Right lobe of liver (tissue), 6 donors: ENCODE results near the gene PRKAG2. TPM values are rescaled to one million over a fixed set of nuclear protein-coding genes. Genes with fewer than 3 reads are reported as not detected.

ENCODE experiments used
- ATAC-seq, 4 donors: fragments of 200-7000 bp; cut with Tn5 transposase; one replicate each; pipeline ENCODE4 v1.9.1; 2020; ENCODE audit warnings: mild to moderate bottlenecking in 4 of 4, moderate library complexity in 4 of 4
- DNase-seq, 3 donors: peaks; one replicate each; pipeline ENCODE4 v3.0.0-alpha.2; 2020
- H3K27ac ChIP-seq, 3 donors: fragments of 200-600 bp; one replicate each; pipeline ENCODE4 v1.8.0; 2022
- H3K27me3 ChIP-seq, 2 donors: fragments of 200-600 bp; one replicate each; pipeline ENCODE4 v1.8.0; 2022
- H3K36me3 ChIP-seq, 4 donors: fragments of 200-600 bp; sonication (generic) in 1 of 4; one replicate each; pipeline versions ENCODE4 v1.5.1 to v1.8.0; 2017 to 2022; ENCODE audit warnings: control low read depth in 1 of 4
- H3K4me1 ChIP-seq, 4 donors: fragments of 200-600 bp; sonication (generic) in 1 of 4; one replicate each; pipeline versions ENCODE4 v1.5.1 to v1.8.0; 2017 to 2022; ENCODE audit warnings: control low read depth in 1 of 4
- H3K4me3 ChIP-seq, 3 donors: fragments of 200-600 bp; one replicate each; pipeline ENCODE4 v1.8.0; 2022
- H3K9me3 ChIP-seq, 4 donors: fragments of 200-600 bp; sonication (generic) in 1 of 4; one replicate each; pipeline versions ENCODE4 v1.5.1 to v1.8.0; 2017 to 2022; ENCODE audit warnings: control low read depth in 1 of 4
- CTCF ChIP-seq, 4 donors: fragments of 200-600 bp in 3 of 4; fragments of 450-650 bp in 1 of 4; IDR thresholded peaks; one replicate each; pipeline versions ENCODE4 v1.5.1 to v1.8.0; 2016 to 2022; ENCODE audit warnings: antibody characterized with exemption in 4 of 4, mild to moderate bottlenecking in 2 of 4
- POLR2A ChIP-seq: fragments of 450-650 bp; IDR thresholded peaks from one replicate; pipeline ENCODE4 v1.6.1; 2017; ENCODE audit warnings: antibody characterized with exemption, mild to moderate bottlenecking
- WGBS: methylation state at CpG from one replicate; pipeline ENCODE4 v1.1.6; 2018; ENCODE audit warnings: low coverage, low lambda C conversion rate; ENCODE audit not compliant: insufficient coverage; ENCODE audit errors: missing lambda C conversion rate; 5-methylcytosine and 5-hydroxymethylcytosine counted together
- intact Hi-C, 2 donors: fragments of 100-400 bp; cut with DNase I; formaldehyde crosslinking; loops; one replicate each; pipeline versions ENCODE4 v1.11.2 to v1.14.1; 2022
- total RNA-seq, 6 experiments: library from RNA; depleted of rRNA in 2 of 6; stranded (reverse); fragments of >200 nt in 2 of 6; fragmentation: NEBNext Ultra II Directional in 3 of 6; extraction: Animal tissue kit (Norgen Biotek cat#: 25700) in 3 of 6; gene quantifications; one replicate each; pipeline versions ENCODE4 v1.1.0 to v1.2.4, GENCODE V29; 2016 to 2023
- donor health status: DM: no; HTN: yes; CAD: no.
- donor health status: DM: no; HTN: no; CAD: no.
- donor health status: DM: no; HTN: no; CAD: no.
- donor health status: DM: no; HTN: yes; CAD: no.
- donor health status: DM: no; HTN: yes; CAD: no.

Gene PRKAG2
- total RNA-seq, 6 experiments from 2014 or later, result 20.6 to 63.6 (median 29.5) TPM

- ATAC-seq, result no peak
- intact Hi-C loops, result no loop called here
- WGBS, result 88% methylated on average over 4 of the region's 4 CpGs
These were observed 217.7 kb downstream of the PRKAG2 start for GRCh38 chr7:151659219-151659618.

GRCh38 chr7:151658778-151659177, 218.1 kb downstream of the PRKAG2 start:
- ATAC-seq, result no peak
- H3K36me3 ChIP-seq, result no peaks in the 10 kb centered on the region
- H3K9me3 ChIP-seq, result no peaks in the 10 kb centered on the region
- TF ChIP-seq POLR2A (no peak), CTCF (IDR thresholded peaks at IDR 0.05) (no peak)
- WGBS, result 86% methylated on average over 1 of the region's 1 CpG
- H3K27ac ChIP-seq, result no peak overlapping the region
- no peaks in the 10 kb centered on the region for H3K4me1 ChIP-seq
- no peak overlapping the region for H3K4me3 ChIP-seq
- no peak for DNase-seq
- intact Hi-C loops, result no loop called here
- no peaks in the 10 kb centered on the region for H3K27me3 ChIP-seq

More at GRCh38 chr7:151659219-151659618, 217.7 kb downstream of the PRKAG2 start:
- H3K27me3 ChIP-seq, result no peaks in the 10 kb centered on the region
- TF ChIP-seq POLR2A (no peak), CTCF (IDR thresholded peaks at IDR 0.05) (no peak)
- no peak overlapping the region for H3K27ac ChIP-seq
- H3K4me1 ChIP-seq, result no peaks in the 10 kb centered on the region
- DNase-seq, result no peak
- H3K9me3 ChIP-seq, result no peaks in the 10 kb centered on the region
- no peaks in the 10 kb centered on the region for H3K36me3 ChIP-seq
- no peak overlapping the region for H3K4me3 ChIP-seq

GRCh38 chr7:151657173-151657572, 219.7 kb downstream of the PRKAG2 start:
- WGBS, result 75% methylated on average over 2 of the region's 3 CpGs
- no peak overlapping the region for H3K27ac ChIP-seq
- H3K9me3 ChIP-seq, result no peaks in the 10 kb centered on the region
- DNase-seq (peak in 1 of 3 donors; percentile 29), ATAC-seq (peak; percentile 50 to 91 (median 63))
- TF ChIP-seq POLR2A, result no peak
- TF ChIP-seq CTCF (IDR thresholded peaks at IDR 0.05), result no peak
- H3K27me3 ChIP-seq, result no peaks in the 10 kb centered on the region
- intact Hi-C loops, result no loop called here
- no peaks in the 10 kb centered on the region for H3K36me3 ChIP-seq
- no peaks in the 10 kb centered on the region for H3K4me1 ChIP-seq
- no peak overlapping the region for H3K4me3 ChIP-seq

- Histone ChIP-seq H3K27me3 (no peaks in the 10 kb centered on the region), H3K9me3 (no peaks in the 10 kb centered on the region), H3K4me1 (peaks cover 0 to 12% (median 4%) of the 10 kb centered on the region in 4 donors), H3K4me3 (no peak overlapping the region), H3K27ac (no peak overlapping the region), H3K36me3 (no peaks in the 10 kb centered on the region)
- TF ChIP-seq POLR2A, result no peak
- TF ChIP-seq CTCF (IDR thresholded peaks at IDR 0.05), result no peak
- intact Hi-C loops, result no loop called here
- no peak for ATAC-seq
- no peak for DNase-seq
- WGBS, result no CpG with 5 or more reads among the region's 3 CpGs
These were observed 221.4 kb downstream of the PRKAG2 start for GRCh38 chr7:151655555-151655954.

- WGBS, result 81% methylated on average over 5 of the region's 5 CpGs
- H3K27me3 ChIP-seq, result no peaks in the 10 kb centered on the region
- ATAC-seq (no peak), DNase-seq (no peak)
- peak overlapping the region; percentile 74 to 91 (median 78) for H3K27ac ChIP-seq
- intact Hi-C loops, result no loop called here
- no peak overlapping the region for H3K4me3 ChIP-seq
- peaks cover 0 to 20% (median 8%) of the 10 kb centered on the region in 4 donors for H3K4me1 ChIP-seq
- H3K36me3 ChIP-seq, result peaks cover 0 to 2% (median 0%) of the 10 kb centered on the region in 4 donors
- no peak for TF ChIP-seq CTCF (IDR thresholded peaks at IDR 0.05)
- TF ChIP-seq POLR2A, result no peak
- H3K9me3 ChIP-seq, result no peaks in the 10 kb centered on the region
These were observed 224.8 kb downstream of the PRKAG2 start for GRCh38 chr7:151652111-151652510.
